K562 (cell line): ENCODE data around the gene MARK2. TPM values are rescaled to one million over a fixed set of nuclear protein-coding genes. Genes with fewer than 3 reads are reported as not detected.
A peak's percentile ranks its signal among the peaks of the same experiment; 100 is the strongest.

Experiments used
- DACH1 ChIP-seq: fragments of 450-650 bp; IDR thresholded peaks from 2 replicates; pipeline ENCODE4 v1.6.1; 2018; ENCODE audit not compliant: partially characterized antibody
- EGR1 ChIP-seq: fragments of 450-650 bp; conservative IDR thresholded peaks from 2 replicates; pipeline ENCODE4 v1.6.1; 2017; ENCODE audit warnings: mild to moderate bottlenecking
- FOSL1 ChIP-seq: fragments of 200-800 bp; sonication (Bioruptor generic); conservative IDR thresholded peaks from 2 replicates; pipeline ENCODE4 v1.6.1; 2016; ENCODE audit warnings: missing genetic modification characterization, missing compliant biosample characterization
- FOXK1 ChIP-seq: sonication (generic); formaldehyde crosslinking; IDR thresholded peaks from 2 replicates; pipeline ENCODE4 v1.8.0; 2022; ENCODE audit warnings: missing genetic modification reagents, mild to moderate bottlenecking, borderline replicate concordance
- KLF6 ChIP-seq: fragments of 250-450 bp; sonication (Bioruptor Pico); IDR thresholded peaks from 2 replicates; pipeline ENCODE4 v1.4.0; 2020; ENCODE audit warnings: mild to moderate bottlenecking, moderate library complexity, borderline replicate concordance
- PHB ChIP-seq: fragments of 250-450 bp; sonication (Bioruptor Pico); IDR thresholded peaks from 2 replicates; pipeline ENCODE4 v1.5.0; 2021
- RBM15 ChIP-seq: fragments of 200-400 bp; formaldehyde crosslinking; IDR thresholded peaks from 2 replicates; pipeline ENCODE4 v1.6.1; 2018; ENCODE audit warnings: mild to moderate bottlenecking, low read length, moderate library complexity; ENCODE audit not compliant: insufficient read depth
- RUNX1 ChIP-seq: sonication (generic); IDR thresholded peaks from 2 replicates; pipeline ENCODE4 v1.6.1; 2016; ENCODE audit warnings: antibody characterized with exemption, low read depth
- SIX5 ChIP-seq, 2 experiments: IDR thresholded peaks; 2 replicates each; pipeline ENCODE4 v1.6.1; 2011; ENCODE audit warnings: low read length in 2 of 2, borderline replicate concordance in 1 of 2, low read depth in 1 of 2, mild to moderate bottlenecking in 1 of 2, moderate library complexity in 1 of 2; ENCODE audit not compliant: insufficient read depth in 1 of 2
- SREBF2 ChIP-seq: sonication (generic); formaldehyde crosslinking; IDR thresholded peaks from 2 replicates; pipeline ENCODE4 v1.4.0; 2020; ENCODE audit warnings: mild to moderate bottlenecking, missing genetic modification reagents
- TBL1XR1 ChIP-seq, 2 experiments: IDR thresholded peaks; 2 replicates each; pipeline ENCODE4 v1.6.1; 2012; ENCODE audit warnings: improper control_type of control experiment in 2 of 2, low read length in 2 of 2, mild to moderate bottlenecking in 1 of 2
- THRA ChIP-seq: fragments of 450-650 bp; IDR thresholded peaks from 2 replicates; pipeline ENCODE4 v1.6.1; 2017; ENCODE audit warnings: mild to moderate bottlenecking, moderate library complexity
- THRB ChIP-seq: fragments of 450-650 bp; formaldehyde crosslinking; conservative IDR thresholded peaks from 2 replicates; pipeline ENCODE4 v1.4.0; 2022; ENCODE audit warnings: mild to moderate bottlenecking, missing genetic modification characterization
- ZNF134 ChIP-seq: fragments of 250-450 bp; sonication (Bioruptor Pico); conservative IDR thresholded peaks from 2 replicates; pipeline ENCODE4 v1.4.0; 2020
- ZNF23 ChIP-seq: fragments of 250-450 bp; sonication (Bioruptor Pico); IDR thresholded peaks from 2 replicates; pipeline ENCODE4 v1.4.0; 2020; ENCODE audit warnings: mild to moderate bottlenecking
- polyA plus RNA-seq, 8 experiments: library from polyadenylated mRNA; depleted of rRNA in 4 of 8; stranded (reverse) in 5 of 8; unstranded in 3 of 8; fragments of >200 nt; fragmentation: Nextera tagmentation in 2 of 8; fragmentation: Illumina TruSeq in 1 of 8; extraction: Ambion mirVana in 2 of 8; extraction: Trizol in 1 of 8; gene quantifications; 2 replicates each; pipeline versions ENCODE4 v1.2.1 to v1.2.3, GENCODE V29; 2011 to 2014; ENCODE audit warnings: inconsistent platforms in 1 of 8, missing spikeins in 1 of 8
- total RNA-seq, 7 experiments: library from RNA; depleted of rRNA in 6 of 7; stranded (reverse); fragments of >200 nt in 6 of 7; fragmentation: Illumina TruSeq in 2 of 7; extraction: Trizol in 2 of 7; gene quantifications; 2 replicates each; pipeline versions ENCODE4 v1.2.1 to v1.2.3, GENCODE V29; 2011 to 2021; ENCODE audit warnings: low replicate concordance in 1 of 7
- TF ChIP-seq, protein P1 (sequence below): sonication (generic); formaldehyde crosslinking; IDR thresholded peaks from 2 replicates; pipeline ENCODE4 v1.8.0; 2022; ENCODE audit warnings: missing genetic modification reagents, mild to moderate bottlenecking, moderate library complexity, borderline replicate concordance
- TF ChIP-seq, protein P2 (sequence below): sonication (generic); IDR thresholded peaks from 2 replicates; pipeline ENCODE4 v1.6.1; 2016
- TF ChIP-seq, protein P3 (sequence below): fragments of 250-450 bp; sonication (Bioruptor Pico); IDR thresholded peaks from 2 replicates; pipeline ENCODE4 v1.8.0; 2021; ENCODE audit warnings: moderate library complexity, mild to moderate bottlenecking, inconsistent platforms
- TF ChIP-seq, protein P4 (sequence below), 2 experiments: fragments of 450-650 bp; IDR thresholded peaks; 2 replicates each; pipeline ENCODE4 v1.6.1; 2016

The MARK2 gene
- total and polyA plus RNA-seq, 9 of the 15 experiments (the other 6 are each of a cell fraction or from before 2014, with no cell fraction given), result 0.32 to 43.5 (median 15.1) TPM

DNA sequence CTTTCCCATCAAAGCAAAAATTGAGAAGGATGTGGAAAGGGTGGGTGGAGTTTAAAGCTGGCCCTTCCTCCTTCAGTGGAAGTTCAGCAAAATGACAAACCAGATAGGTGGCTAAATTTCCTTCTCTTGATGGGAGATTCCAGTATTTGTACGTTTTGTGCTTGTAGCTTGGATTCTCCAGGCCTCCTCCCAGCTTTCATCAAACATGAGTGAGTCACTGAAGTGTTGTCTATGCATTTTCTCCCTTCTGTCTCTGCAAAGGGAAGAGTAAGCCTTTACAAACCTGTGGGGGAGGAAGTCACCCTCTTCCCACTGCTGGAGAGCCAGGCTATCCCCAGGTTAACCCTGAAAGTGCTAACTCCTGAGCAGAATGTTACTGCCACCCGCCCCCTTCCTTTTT lies 6.4 kb downstream of the MARK2 start (continued):
- TF ChIP-seq DACH1 (no peak), ZNF23 (CRISPR knock-in tag) (no peak), KLF6 (no peak), FOSL1 (tag) (0 out of 2 replicates have a peak, but pooled peaks have one; percentile 29), EGR1 (peak; percentile 55), RUNX1 (no peak), PHB (CRISPR knock-in tag) (no peak), FOXK1 (no peak), THRB (no peak), TBL1XR1 (IDR thresholded peaks at IDR 0.05; ENCODE audit: low read length in 2 of 2) (no peak), SIX5 (IDR thresholded peaks at IDR 0.05; ENCODE audit: borderline replicate concordance in 1 of 2, insufficient read depth in 1 of 2, low read depth in 1 of 2, low read length in 2 of 2) (no peak), THRA (no peak), ZNF134 (no peak), SREBF2 (no peak), RBM15 (no peak)
- TF ChIP-seq, protein P1, sequence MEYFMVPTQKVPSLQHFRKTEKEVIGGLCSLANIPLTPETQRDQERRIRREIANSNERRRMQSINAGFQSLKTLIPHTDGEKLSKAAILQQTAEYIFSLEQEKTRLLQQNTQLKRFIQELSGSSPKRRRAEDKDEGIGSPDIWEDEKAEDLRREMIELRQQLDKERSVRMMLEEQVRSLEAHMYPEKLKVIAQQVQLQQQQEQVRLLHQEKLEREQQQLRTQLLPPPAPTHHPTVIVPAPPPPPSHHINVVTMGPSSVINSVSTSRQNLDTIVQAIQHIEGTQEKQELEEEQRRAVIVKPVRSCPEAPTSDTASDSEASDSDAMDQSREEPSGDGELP (CRISPR knock-in tag), result no peak
- TF ChIP-seq, protein P2, sequence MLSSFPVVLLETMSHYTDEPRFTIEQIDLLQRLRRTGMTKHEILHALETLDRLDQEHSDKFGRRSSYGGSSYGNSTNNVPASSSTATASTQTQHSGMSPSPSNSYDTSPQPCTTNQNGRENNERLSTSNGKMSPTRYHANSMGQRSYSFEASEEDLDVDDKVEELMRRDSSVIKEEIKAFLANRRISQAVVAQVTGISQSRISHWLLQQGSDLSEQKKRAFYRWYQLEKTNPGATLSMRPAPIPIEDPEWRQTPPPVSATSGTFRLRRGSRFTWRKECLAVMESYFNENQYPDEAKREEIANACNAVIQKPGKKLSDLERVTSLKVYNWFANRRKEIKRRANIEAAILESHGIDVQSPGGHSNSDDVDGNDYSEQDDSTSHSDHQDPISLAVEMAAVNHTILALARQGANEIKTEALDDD, result peak; percentile 31; the same call in 1 of the 2 replicates
- TF ChIP-seq, protein P3, sequence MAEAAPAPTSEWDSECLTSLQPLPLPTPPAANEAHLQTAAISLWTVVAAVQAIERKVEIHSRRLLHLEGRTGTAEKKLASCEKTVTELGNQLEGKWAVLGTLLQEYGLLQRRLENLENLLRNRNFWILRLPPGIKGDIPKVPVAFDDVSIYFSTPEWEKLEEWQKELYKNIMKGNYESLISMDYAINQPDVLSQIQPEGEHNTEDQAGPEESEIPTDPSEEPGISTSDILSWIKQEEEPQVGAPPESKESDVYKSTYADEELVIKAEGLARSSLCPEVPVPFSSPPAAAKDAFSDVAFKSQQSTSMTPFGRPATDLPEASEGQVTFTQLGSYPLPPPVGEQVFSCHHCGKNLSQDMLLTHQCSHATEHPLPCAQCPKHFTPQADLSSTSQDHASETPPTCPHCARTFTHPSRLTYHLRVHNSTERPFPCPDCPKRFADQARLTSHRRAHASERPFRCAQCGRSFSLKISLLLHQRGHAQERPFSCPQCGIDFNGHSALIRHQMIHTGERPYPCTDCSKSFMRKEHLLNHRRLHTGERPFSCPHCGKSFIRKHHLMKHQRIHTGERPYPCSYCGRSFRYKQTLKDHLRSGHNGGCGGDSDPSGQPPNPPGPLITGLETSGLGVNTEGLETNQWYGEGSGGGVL (CRISPR knock-in tag), result no peak
- TF ChIP-seq, protein P4, sequence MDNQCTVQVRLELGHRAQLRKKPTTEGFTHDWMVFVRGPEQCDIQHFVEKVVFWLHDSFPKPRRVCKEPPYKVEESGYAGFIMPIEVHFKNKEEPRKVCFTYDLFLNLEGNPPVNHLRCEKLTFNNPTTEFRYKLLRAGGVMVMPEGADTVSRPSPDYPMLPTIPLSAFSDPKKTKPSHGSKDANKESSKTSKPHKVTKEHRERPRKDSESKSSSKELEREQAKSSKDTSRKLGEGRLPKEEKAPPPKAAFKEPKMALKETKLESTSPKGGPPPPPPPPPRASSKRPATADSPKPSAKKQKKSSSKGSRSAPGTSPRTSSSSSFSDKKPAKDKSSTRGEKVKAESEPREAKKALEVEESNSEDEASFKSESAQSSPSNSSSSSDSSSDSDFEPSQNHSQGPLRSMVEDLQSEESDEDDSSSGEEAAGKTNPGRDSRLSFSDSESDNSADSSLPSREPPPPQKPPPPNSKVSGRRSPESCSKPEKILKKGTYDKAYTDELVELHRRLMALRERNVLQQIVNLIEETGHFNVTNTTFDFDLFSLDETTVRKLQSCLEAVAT (IDR thresholded peaks at IDR 0.05), result no peak
